GM23248 (cell line): Measurements from ENCODE around the gene SSB.

ENCODE experiments used
- EZH2 ChIP-seq: fragments of 200-600 bp; sonication (generic); IDR thresholded peaks from 2 replicates; pipeline ENCODE4 v1.6.1; 2018; ENCODE audit warnings: antibody characterized with exemption, mild to moderate bottlenecking; ENCODE audit not compliant: insufficient read depth, poor library complexity, severe bottlenecking
- EZH2phosphoT487 ChIP-seq: fragments of 200-600 bp; sonication (generic); IDR thresholded peaks from 2 replicates; pipeline ENCODE4 v1.6.1; 2018; ENCODE audit warnings: antibody characterized with exemption, moderate library complexity, mild to moderate bottlenecking, low read depth; ENCODE audit not compliant: insufficient read depth

GRCh38 chr2:169782513-169782912 is 16.2 kb upstream of the SSB start:
- TF ChIP-seq EZH2: no peak
- no peak for TF ChIP-seq EZH2phosphoT487
